HG03575 (cell line): ENCODE data around the gene TMEM59L.

ENCODE experiments used
- ATAC-seq: cut with Tn5 transposase; IDR thresholded peaks from one replicate; pipeline ENCODE4 v1.9.1; 2021; ENCODE audit not compliant: unreplicated experiment, insufficient number of reproducible peaks, low FRiP score; ENCODE audit errors: extremely low read depth

Gene TMEM59L

GRCh38 chr19:18667531-18668251 lies 55.0 kb downstream of the TMEM59L start:
- ATAC-seq = no peak

GRCh38 chr19:18668252-18668631 lies 55.6 kb downstream of the TMEM59L start:
- ATAC-seq = no peak

GRCh38 chr19:18668744-18669523 lies 56.3 kb downstream of the TMEM59L start:
- ATAC-seq = no peak

- ATAC-seq = no peak
Observed at GRCh38 chr19:18669524-18669817, 56.8 kb downstream of the TMEM59L start.

GRCh38 chr19:18669883-18670282 lies 57.2 kb downstream of the TMEM59L start:
- no peak for ATAC-seq

- ATAC-seq = no peak
Observed at GRCh38 chr19:18670312-18670711, 57.6 kb downstream of the TMEM59L start.
